GM12801 (cell line): ENCODE results near the gene TMEM198.

Experiments used
- CTCF ChIP-seq: IDR thresholded peaks from one replicate; pipeline ENCODE4 v1.5.1; 2011; ENCODE audit warnings: control low read depth; ENCODE audit not compliant: insufficient read length; ENCODE audit errors: extremely low read depth

Gene TMEM198

GRCh38 chr2:219592736-219593135 is 48.9 kb downstream of the TMEM198 start:
- no peak for TF ChIP-seq CTCF

- no peak for TF ChIP-seq CTCF
These were observed 49.3 kb downstream of the TMEM198 start for GRCh38 chr2:219593154-219593553.

- TF ChIP-seq CTCF = no peak
These were observed 51.4 kb downstream of the TMEM198 start for GRCh38 chr2:219595256-219595655.

- no peak for TF ChIP-seq CTCF
These were observed 53.2 kb downstream of the TMEM198 start for GRCh38 chr2:219596954-219597551.

GRCh38 chr2:219597552-219598307 is 53.9 kb downstream of the TMEM198 start, which contains the start of gene STK11IP:
Gene STK11IP, plus strand, starts transcription at chr2:219597857. Its CDS starts 263 bp downstream, at chr2:219598120.
- TF ChIP-seq CTCF = no peak

GRCh38 chr2:219598308-219599078 is 54.7 kb downstream of the TMEM198 start:
- no peak for TF ChIP-seq CTCF
